Adrenal gland (tissue), 5 donors: ENCODE measurements around the gene ZNF384.

ENCODE experiments used
- POLR2A ChIP-seq, 2 donors: fragments of 450-650 bp; IDR thresholded peaks; one replicate each; pipeline ENCODE4 v1.6.1; 2017; ENCODE audit warnings: antibody characterized with exemption in 2 of 2, mild to moderate bottlenecking in 2 of 2, moderate library complexity in 1 of 2
- TF ChIP-seq, protein P1 (sequence below), 6 experiments: fragments of 450-650 bp in 4 of 6; fragments of 200-600 bp in 2 of 6; sonication (generic) in 1 of 6; IDR thresholded peaks; 1 replicate in 5 of 6; 2 replicates in 1 of 6; pipeline versions ENCODE4 v1.5.1 to v1.8.0; 2016 to 2021; ENCODE audit warnings: antibody characterized with exemption in 6 of 6, mild to moderate bottlenecking in 2 of 6, moderate library complexity in 1 of 6
- donor health status: DM: no; HTN: no; CAD: no.

DNA sequence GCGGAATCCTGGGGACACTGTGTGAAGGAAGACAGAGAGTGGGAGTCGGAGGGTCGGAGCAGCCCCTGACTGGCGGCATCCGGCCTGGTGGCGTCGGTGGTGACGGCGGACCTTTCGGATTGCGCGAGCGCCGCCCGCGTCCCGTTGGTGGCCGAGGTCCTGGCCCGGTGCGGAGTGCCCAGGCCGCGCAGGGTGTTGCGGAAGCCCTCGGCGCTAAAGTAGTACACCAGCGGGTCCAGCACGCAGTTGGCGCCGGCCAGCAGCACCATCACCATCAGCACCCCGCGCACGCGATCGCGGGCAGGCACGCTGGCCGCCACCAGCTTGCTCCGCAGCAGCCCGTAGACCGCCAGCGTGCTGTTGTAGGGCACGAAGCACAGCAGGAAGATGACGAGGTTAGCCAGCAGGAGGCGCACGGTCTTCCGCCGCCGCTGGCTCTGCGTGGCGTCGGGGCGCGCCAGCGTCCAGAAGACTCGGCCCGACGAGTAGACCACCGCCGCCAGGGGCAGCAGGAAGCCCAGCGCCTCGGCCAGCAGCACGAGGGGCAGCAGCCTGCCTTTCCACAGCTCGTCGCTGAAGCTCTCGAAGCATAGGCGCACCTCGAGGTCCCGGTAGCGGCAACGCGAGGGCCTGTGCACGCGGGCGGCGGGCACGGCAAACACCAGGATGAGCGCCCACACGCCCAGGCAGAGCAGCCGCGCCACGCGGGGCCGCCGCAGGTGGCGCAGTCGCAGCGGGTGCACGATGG is 68.9 kb downstream of the ZNF384 start:
- TF ChIP-seq, protein P1, sequence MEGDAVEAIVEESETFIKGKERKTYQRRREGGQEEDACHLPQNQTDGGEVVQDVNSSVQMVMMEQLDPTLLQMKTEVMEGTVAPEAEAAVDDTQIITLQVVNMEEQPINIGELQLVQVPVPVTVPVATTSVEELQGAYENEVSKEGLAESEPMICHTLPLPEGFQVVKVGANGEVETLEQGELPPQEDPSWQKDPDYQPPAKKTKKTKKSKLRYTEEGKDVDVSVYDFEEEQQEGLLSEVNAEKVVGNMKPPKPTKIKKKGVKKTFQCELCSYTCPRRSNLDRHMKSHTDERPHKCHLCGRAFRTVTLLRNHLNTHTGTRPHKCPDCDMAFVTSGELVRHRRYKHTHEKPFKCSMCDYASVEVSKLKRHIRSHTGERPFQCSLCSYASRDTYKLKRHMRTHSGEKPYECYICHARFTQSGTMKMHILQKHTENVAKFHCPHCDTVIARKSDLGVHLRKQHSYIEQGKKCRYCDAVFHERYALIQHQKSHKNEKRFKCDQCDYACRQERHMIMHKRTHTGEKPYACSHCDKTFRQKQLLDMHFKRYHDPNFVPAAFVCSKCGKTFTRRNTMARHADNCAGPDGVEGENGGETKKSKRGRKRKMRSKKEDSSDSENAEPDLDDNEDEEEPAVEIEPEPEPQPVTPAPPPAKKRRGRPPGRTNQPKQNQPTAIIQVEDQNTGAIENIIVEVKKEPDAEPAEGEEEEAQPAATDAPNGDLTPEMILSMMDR (IDR thresholded peaks at IDR 0.05): peak; percentile 17 to 65 (median 50)
- no peak for TF ChIP-seq POLR2A (IDR thresholded peaks at IDR 0.05)
